ENCODE results near the gene SREBF2.

SREBF2 gene

GRCh38 chr22:41821471-41822316 lies 11.2 kb upstream of the SREBF2 start:
- no peak for TF ChIP-seq CTCF (IDR thresholded peaks at IDR 0.05; ENCODE audit: extremely low read depth, missing control alignments)
- DNase-seq (ENCODE audit: low spot score): no peak

- peak; percentile 64 for DNase-seq (ENCODE audit: low spot score)
- TF ChIP-seq CTCF (IDR thresholded peaks at IDR 0.05; ENCODE audit: extremely low read depth, missing control alignments): peak; percentile 28
These were observed 10.4 kb upstream of the SREBF2 start for GRCh38 chr22:41822317-41823057.

- no peak for TF ChIP-seq CTCF (IDR thresholded peaks at IDR 0.05; ENCODE audit: extremely low read depth, missing control alignments)
- no peak for DNase-seq (ENCODE audit: low spot score)
These were observed 9.1 kb upstream of the SREBF2 start for GRCh38 chr22:41823797-41824196.

GRCh38 chr22:41825376-41825775 lies 7.5 kb upstream of the SREBF2 start:
- no peak for TF ChIP-seq CTCF (IDR thresholded peaks at IDR 0.05; ENCODE audit: extremely low read depth, missing control alignments)
- no peak for DNase-seq (ENCODE audit: low spot score)

- no peak for DNase-seq (ENCODE audit: low spot score)
- no peak for TF ChIP-seq CTCF (IDR thresholded peaks at IDR 0.05; ENCODE audit: extremely low read depth, missing control alignments)
These were observed 6.9 kb upstream of the SREBF2 start for GRCh38 chr22:41826021-41826420.

- TF ChIP-seq CTCF (IDR thresholded peaks at IDR 0.05; ENCODE audit: extremely low read depth, missing control alignments): no peak
- DNase-seq (ENCODE audit: low spot score): no peak
These were observed 6.2 kb upstream of the SREBF2 start for GRCh38 chr22:41826430-41827383.
